SH-SY5Y (cell line): ENCODE results near the gene RNF222.

Source experiments
- GATA2 ChIP-seq: IDR thresholded peaks from 2 replicates; pipeline ENCODE4 v1.6.1; 2011; ENCODE audit warnings: mild to moderate bottlenecking, low read depth, low read length
- GATA3 ChIP-seq: IDR thresholded peaks from 2 replicates; pipeline ENCODE4 v1.6.1; 2011; ENCODE audit warnings: low read depth, mild to moderate bottlenecking, low read length, moderate library complexity

The RNF222 gene

DNA sequence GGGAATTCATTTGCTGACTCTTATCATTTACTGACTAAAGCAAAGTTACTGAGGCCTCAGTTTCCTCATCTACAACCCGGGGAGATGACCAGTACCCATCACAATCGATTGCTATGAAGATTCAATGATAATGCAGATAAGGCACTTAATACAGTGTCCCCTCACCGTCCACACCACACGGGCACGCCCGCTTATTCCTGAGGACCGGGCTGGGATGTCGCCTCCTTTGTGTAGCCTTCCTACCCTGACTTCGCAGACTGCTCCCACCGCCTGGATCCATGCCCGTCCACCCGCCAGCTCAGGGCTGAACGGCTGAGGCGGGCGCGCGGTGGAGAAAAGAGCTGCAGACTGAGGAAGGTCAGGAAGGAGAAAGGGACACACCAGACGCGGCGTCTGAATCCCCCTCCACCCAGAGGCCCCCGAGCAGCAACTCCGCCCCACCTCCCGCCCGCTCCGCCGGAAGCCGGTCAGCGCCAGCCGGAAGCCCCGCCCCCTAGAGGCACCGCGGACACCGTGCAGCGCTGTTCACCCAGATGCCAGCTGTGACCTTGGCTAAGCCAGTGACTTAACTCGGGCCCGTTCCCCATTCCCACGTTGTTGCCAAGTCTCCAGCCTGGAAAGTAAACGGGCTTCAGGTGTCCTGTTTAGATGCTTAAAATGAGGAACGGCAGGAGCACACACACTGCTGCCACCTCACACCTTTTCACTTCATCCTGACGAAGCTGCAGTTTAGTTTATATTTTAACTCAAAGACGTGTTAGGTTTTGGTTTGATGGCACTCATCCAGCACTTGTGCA, 21.2 kb downstream of the RNF222 start, which contains the start of gene KRABD2:
Gene KRABD2, minus strand, starts transcription at position 434 of the 797 bp plus-strand sequence.
- TF ChIP-seq GATA2: 0 out of 2 replicates have a peak, but pooled peaks have one; percentile 44
- TF ChIP-seq GATA3: no peak

DNA sequence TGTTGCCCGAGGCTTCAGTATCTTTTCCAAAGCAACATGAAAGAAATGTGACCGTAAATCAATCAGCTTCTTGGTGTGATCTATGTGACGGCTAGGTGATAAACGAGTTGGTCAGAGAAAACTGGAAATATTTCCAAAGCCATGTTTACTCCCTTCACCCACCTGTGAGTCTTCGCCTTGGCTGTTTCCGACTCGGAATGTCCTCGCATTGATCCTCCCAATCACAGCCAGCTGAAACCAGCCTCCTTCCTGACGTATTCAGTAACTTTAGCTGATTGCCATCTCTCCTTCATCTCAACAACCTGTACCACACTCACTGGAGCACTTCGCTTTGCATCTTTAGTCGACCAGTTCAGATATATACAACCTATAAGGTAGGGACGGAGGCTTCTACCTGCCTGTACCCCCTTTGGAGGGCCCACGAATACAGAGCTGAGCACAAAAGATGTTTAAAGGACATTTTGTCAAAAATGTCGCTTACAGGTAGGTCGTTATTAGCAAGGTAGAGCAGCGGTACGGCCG, 21.8 kb downstream of the RNF222 start:
- TF ChIP-seq GATA3: no peak
- TF ChIP-seq GATA2: no peak

DNA sequence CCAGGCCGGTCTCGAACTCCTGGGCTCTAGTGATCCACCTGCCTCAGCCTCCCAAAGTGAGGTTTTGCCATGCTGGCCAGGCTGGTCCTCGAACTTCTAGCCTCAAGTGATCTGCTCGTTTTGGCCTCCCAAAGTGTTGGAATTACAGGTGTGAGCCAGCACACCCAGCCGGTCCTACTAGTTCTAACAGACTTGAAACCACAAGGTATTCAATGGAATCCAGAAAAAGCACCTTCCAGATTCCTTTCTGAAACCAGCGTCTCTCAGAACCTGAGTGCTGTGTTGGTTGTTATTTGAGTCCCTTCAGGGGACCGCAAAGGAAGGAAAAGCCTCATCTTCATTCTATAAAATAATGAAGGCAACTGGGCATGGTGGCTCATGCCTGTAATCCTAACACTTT, 25.2 kb downstream of the RNF222 start:
- TF ChIP-seq GATA2: no peak
- TF ChIP-seq GATA3: no peak

DNA sequence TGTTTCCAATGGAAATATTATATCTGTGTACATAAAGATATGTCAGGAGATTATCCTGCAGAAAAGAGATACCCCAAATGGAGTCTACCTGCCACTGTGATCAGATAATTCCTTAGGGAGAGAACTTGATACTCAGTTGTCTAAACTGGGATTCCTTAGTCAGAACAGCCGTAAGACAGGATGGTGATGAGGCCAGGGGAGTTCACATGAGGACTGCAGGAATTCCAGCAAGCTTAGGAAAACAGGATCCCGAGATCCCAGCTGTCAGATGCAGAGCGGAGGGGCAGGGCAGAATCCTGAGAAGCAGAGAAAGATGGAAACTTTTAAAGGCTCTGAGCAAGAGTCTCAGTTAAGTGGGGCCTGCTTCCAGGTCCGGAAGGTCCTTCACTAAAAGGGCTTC, 25.8 kb downstream of the RNF222 start:
- no peak for TF ChIP-seq GATA3
- TF ChIP-seq GATA2: no peak

DNA sequence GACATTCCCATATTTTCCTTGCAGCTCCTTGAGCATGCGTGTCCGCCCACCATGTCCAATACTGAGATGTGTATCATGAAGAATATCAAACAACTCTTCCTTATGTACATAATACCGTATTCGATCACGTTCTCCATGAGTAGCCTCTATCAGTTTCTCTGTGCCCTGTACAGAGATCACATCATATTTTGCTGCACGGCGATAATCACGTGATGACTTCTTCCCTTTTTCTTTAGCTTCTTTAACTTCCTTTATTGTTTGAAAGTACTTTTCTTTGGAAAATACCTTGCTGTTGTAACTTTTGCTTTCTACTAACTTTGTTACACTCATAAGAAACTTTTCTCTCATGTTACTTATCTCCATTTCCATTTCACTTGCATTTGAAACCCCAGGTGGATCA, 27.7 kb downstream of the RNF222 start:
- TF ChIP-seq GATA3: no peak
- no peak for TF ChIP-seq GATA2

DNA sequence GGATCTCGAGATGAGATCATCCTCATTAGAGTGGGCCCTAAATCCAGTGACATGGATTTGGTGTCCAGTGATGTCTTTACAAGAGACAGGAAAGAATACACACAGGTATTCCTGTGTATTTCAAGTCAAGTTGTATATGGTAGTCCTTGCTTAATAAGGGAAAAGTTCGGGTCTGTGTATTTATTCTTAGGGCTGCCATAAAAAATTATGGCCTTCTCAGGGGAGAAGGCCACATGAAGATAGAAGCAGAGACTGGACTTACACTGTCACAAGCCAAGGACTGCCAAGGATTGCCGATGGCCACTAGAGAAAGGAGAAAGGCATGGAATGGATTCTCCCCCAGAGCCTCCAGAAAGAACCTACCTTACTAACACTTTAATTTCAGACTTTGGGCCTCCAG, 29.4 kb downstream of the RNF222 start:
- no peak for TF ChIP-seq GATA3
- no peak for TF ChIP-seq GATA2

DNA sequence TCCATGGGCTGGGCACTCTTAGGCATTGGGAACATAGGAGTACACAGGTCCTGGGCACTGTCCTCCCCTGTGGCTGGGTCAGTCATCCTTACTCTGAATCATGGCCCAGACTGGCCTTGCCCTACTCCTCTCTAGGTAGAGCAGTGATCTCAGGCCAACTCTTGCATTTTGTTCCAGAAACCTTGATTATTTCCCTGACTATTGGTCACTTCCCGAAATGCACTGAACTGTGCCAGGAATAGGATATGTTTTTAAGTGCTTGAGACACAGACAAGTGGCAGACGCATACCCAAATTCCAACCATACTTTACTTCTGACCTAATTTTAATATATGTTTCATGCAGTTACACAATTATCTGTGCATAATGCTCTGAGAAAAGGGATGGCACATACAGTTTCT, 31.4 kb downstream of the RNF222 start:
- TF ChIP-seq GATA2: no peak
- TF ChIP-seq GATA3: no peak

DNA sequence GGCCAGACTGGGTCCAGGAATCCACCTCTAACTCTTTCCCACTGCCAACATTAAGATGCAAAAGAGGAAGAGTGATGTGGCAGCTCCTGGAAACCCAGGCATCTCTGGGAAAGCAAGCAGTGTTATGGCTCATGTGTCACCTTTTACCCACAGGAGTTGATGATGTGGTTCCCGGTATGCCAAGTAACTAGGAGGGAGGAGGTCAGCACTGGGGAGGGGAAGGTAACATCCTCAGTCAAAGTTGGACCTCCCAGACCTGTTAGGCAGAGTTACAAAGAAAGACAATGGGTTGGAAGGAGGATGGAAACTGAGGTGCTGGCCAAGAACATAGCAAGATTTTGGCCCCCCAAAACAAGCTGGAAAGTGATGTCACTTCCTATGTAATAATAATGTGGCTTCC, 32.5 kb downstream of the RNF222 start:
- TF ChIP-seq GATA2 (no peak), GATA3 (no peak)

DNA sequence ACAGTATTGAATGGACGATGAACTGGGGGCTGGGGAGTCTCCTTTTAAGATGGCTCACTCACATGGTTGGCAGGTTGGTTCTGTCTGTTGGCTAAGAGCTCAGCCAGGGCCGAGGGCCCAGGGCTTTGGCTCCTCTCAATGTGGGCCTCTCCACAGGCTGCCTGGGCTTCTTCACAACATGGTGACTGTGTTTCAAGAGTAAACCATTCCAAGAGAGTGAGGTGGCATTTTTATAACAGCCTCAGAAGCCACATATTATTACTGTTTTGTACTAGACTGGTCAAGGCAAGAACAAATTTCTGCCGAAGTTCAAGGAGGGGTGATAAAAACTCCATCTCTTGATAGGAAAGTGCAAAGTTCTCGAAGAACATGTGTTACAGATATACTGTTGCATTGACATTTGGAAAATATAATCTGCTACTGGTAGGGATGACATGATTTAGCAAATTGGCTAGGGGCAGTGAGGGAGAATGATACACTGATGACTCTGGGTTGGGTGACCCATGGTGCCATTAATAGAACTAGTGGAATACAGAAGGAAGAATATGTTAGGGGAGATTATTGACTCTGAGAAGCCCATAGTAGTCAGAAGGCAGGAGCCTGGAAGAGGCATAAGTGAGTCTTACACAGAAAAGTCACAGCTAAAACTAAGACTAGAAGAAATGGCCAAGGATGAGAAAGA, 34.8 kb downstream of the RNF222 start:
- TF ChIP-seq GATA3 (no peak), GATA2 (no peak)

DNA sequence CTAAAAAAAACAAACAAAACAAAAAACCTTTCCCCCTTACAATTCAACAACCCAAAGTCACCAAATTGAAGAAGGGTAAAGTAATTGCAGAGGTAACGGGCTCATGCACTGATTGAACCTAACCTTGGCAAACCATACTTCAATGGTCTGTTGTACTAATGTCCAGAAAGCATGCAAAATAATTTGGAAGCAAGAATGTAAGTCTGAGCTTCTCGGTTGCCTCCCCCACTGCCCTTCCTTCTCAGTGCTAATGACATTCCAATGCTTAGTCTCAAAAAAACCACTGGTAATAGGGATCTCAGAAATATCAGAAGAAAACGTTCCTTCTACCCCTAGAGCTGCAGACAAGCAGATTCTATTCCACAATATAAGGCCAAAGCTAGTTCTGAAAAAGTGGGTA, 36.9 kb downstream of the RNF222 start:
- TF ChIP-seq GATA3: no peak
- TF ChIP-seq GATA2: no peak

DNA sequence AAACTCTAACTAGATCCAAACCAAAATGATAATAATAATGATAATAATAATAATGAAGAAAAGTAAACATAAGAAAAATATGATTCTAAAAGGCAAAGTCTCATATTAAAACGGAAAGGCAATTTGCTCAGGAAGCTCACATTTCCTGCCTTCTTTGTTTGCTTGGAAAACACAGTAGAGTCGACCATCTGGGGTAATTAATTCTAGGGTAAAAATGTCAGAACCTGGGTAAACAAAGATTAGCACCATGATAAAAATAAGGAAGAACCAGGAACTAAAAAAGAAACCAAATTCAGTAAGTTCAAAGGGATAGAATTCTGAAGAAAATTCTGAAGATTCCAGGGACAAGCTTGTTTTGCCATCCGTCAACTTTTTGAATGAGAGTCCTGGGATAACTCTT, 37.4 kb downstream of the RNF222 start:
- TF ChIP-seq GATA3 (no peak), GATA2 (no peak)

DNA sequence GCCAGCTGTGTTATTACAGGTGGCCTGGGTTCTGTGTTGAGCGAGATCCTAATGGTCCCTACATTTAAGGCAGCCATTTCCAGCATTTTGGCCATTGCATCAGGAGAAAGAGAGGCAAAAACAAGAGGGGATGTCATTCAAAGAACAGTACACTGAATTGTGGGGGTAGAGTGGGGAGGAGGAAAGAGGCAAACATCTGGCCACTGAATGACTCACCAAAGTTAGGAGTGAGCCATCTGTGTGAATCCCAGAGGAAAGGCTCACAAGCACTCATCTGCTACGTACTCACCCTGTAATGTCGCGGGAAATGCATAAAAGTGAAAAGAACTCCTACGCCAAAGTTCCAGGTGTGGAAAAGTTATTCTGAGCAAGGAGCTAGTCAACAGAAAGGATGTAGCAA, 37.9 kb downstream of the RNF222 start:
- TF ChIP-seq GATA3 (no peak), GATA2 (no peak)

DNA sequence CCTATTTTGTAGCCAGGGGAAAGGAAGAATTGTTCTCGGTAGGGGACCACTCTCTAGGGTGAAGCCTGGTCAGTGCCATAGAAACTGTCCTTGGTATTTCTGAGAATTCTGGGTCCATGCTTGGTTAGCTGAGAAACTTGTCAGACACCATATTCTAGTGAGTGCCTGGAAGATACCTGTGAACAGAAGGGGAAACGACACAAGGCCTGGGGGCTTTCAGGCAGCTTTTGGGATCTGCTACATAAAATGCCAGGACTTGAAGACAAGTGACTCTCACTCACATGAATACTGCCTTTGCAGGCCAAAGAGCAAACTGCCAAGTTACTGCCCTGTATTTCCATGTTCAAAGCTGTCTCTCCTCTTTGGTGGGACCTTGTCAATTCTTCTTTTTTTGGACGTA, 39.7 kb downstream of the RNF222 start:
- no peak for TF ChIP-seq GATA3
- no peak for TF ChIP-seq GATA2

DNA sequence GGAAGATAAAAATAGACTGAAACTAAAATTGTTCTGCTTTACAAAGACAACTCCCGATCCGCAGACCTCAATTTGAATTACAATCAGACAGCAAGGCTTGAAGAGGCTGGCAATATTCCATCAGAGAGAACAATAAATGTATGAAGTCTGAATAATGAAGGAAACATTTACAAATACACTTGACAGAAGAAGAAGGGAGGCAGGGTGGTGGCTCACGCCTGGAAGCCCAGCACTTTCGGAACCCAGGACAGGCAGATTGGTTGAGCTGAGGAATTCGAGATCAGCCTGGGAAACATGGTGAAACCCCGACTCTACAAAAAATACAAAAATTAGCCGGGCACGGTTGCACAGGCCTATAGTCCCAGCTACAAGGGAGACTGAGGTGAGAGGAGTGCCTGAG, 43.4 kb downstream of the RNF222 start:
- no peak for TF ChIP-seq GATA2
- no peak for TF ChIP-seq GATA3

DNA sequence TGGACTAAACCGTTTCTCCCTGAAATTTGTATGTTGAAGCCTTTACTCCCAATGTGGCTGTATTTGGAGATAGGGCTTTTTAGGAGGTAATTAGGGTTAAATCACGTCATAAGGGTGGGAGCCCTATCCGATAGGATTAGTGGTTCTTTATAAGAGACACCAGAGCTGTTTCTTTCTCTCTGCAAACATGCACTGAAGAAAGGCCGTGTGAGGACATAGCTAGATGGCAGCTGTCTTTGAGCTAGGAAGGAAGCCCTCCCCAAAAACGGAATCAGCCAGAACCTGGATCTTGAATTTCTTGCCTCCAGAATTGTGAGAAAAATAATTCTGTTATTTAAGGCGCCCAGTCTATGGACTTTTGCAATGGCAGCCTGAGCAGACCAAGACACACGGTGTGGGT, 43.9 kb downstream of the RNF222 start:
- no peak for TF ChIP-seq GATA3
- no peak for TF ChIP-seq GATA2
